DMS114 treated with DMSO at 0.1 percent for 48 hours (cell line): ENCODE measurements around the gene TRAPPC5.

Experiments used
- DNase-seq: peaks from one replicate; lab custom pipeline; 2025; ENCODE audit not compliant: unreplicated experiment; lab: John Stamatoyannopoulos, UW

The TRAPPC5 gene

GRCh38 chr19:7699003-7699402 is 18.4 kb downstream of the TRAPPC5 start:
- no peak for DNase-seq

GRCh38 chr19:7699417-7700401 is 19.1 kb downstream of the TRAPPC5 start:
- no peak for DNase-seq

- DNase-seq, result no peak
These were observed 20.5 kb downstream of the TRAPPC5 start for GRCh38 chr19:7701049-7701653.

- DNase-seq, result no peak
These were observed 21.2 kb downstream of the TRAPPC5 start, which contains the start of gene FCER2 for GRCh38 chr19:7701654-7702457. Gene FCER2, minus strand, starts transcription at chr19:7702131. Its CDS starts 2,371 bp downstream, at chr19:7699760.

- DNase-seq, result no peak
These were observed 22.7 kb downstream of the TRAPPC5 start for GRCh38 chr19:7703332-7703731.

GRCh38 chr19:7704280-7705060 is 23.8 kb downstream of the TRAPPC5 start:
- DNase-seq, result no peak

- DNase-seq, result no peak
These were observed 25.0 kb downstream of the TRAPPC5 start for GRCh38 chr19:7705387-7706187.

- no peak for DNase-seq
These were observed 25.7 kb downstream of the TRAPPC5 start for GRCh38 chr19:7706188-7706954.

- no peak for DNase-seq
These were observed 26.4 kb downstream of the TRAPPC5 start for GRCh38 chr19:7706955-7707456.

- DNase-seq, result no peak
These were observed 29.4 kb downstream of the TRAPPC5 start for GRCh38 chr19:7709932-7710460.

GRCh38 chr19:7710616-7711015 is 30.0 kb downstream of the TRAPPC5 start:
- DNase-seq, result no peak

- DNase-seq, result no peak
These were observed 35.0 kb downstream of the TRAPPC5 start for GRCh38 chr19:7715671-7716070.

- no peak for DNase-seq
These were observed 36.1 kb downstream of the TRAPPC5 start for GRCh38 chr19:7716762-7717161.

GRCh38 chr19:7718668-7719067 is 38.0 kb downstream of the TRAPPC5 start:
- no peak for DNase-seq

GRCh38 chr19:7720351-7720750 is 39.7 kb downstream of the TRAPPC5 start:
- no peak for DNase-seq

- no peak for DNase-seq
These were observed 41.6 kb downstream of the TRAPPC5 start for GRCh38 chr19:7722231-7722651.

GRCh38 chr19:7725791-7726190 is 45.2 kb downstream of the TRAPPC5 start:
- DNase-seq, result no peak

GRCh38 chr19:7729211-7729610 is 48.6 kb downstream of the TRAPPC5 start:
- DNase-seq, result no peak
